GM21390 (cell line): Measurements from ENCODE around the gene ZDHHC8.

Source experiments
- ATAC-seq: cut with Tn5 transposase; IDR thresholded peaks from one replicate; pipeline ENCODE4 v1.9.1; 2021; ENCODE audit not compliant: unreplicated experiment

The ZDHHC8 gene

GRCh38 chr22:20095521-20095920 lies 36.1 kb upstream of the ZDHHC8 start:
- no peak for ATAC-seq

GRCh38 chr22:20096574-20097420 lies 34.8 kb upstream of the ZDHHC8 start:
- no peak for ATAC-seq

GRCh38 chr22:20099099-20099711 lies 32.4 kb upstream of the ZDHHC8 start:
- no peak for ATAC-seq

- no peak for ATAC-seq
Measured at GRCh38 chr22:20101638-20102037, 30.0 kb upstream of the ZDHHC8 start.

GRCh38 chr22:20102203-20102780 lies 29.3 kb upstream of the ZDHHC8 start:
- no peak for ATAC-seq

GRCh38 chr22:20105456-20106204 lies 26.0 kb upstream of the ZDHHC8 start:
- ATAC-seq = no peak

- no peak for ATAC-seq
Measured at GRCh38 chr22:20106205-20106848, 25.3 kb upstream of the ZDHHC8 start.

GRCh38 chr22:20106849-20107237 lies 24.8 kb upstream of the ZDHHC8 start:
- ATAC-seq = no peak

- no peak for ATAC-seq
Measured at GRCh38 chr22:20107471-20107901, 24.1 kb upstream of the ZDHHC8 start.

GRCh38 chr22:20107951-20108756 lies 23.4 kb upstream of the ZDHHC8 start:
- ATAC-seq = no peak

- ATAC-seq = no peak
Measured at GRCh38 chr22:20108757-20109230, 22.8 kb upstream of the ZDHHC8 start.

- no peak for ATAC-seq
Measured at GRCh38 chr22:20109411-20110358, 21.9 kb upstream of the ZDHHC8 start.

GRCh38 chr22:20110359-20110985 lies 21.1 kb upstream of the ZDHHC8 start:
- no peak for ATAC-seq

- no peak for ATAC-seq
Measured at GRCh38 chr22:20111045-20111688, 20.4 kb upstream of the ZDHHC8 start.

GRCh38 chr22:20111689-20112622 lies 19.6 kb upstream of the ZDHHC8 start:
- no peak for ATAC-seq

GRCh38 chr22:20112623-20113511 lies 18.7 kb upstream of the ZDHHC8 start:
- no peak for ATAC-seq
